B cell (primary cell): ENCODE results near the gene SHB.

Source experiments
- EZH2 ChIP-seq: IDR thresholded peaks from 2 replicates; pipeline ENCODE4 v1.6.1; 2012; ENCODE audit warnings: borderline replicate concordance, low read depth, mild to moderate bottlenecking, moderate library complexity, low read length; ENCODE audit not compliant: insufficient read depth, poor library complexity, severe bottlenecking
- TF ChIP-seq, protein P1 (sequence below): fragments of 200-600 bp; IDR thresholded peaks from one replicate; pipeline ENCODE4 v1.8.0; 2022; ENCODE audit warnings: antibody characterized with exemption, mild to moderate bottlenecking

DNA sequence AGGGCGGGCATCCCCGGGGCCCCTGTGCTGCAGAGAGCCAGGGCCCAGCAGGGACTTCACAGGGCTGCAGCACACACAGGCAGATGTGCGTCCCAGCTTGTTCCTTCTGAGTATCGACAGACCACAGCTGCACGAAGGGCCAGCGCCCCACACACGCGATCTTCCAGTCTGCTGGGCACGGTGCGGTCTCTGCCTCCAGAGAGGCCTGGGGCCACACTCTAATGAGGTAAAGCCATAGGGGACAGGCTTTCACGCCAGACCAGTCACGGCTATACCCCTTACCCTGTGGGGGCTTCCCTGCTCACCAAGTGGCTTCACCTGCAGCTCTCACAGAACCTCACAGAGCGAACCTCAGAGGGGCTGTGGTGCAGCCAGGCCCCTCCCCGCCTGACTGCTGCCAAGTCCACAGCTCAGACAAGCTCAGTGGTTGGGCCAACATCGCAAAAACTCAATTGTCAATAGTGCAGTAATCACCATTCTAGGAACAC, 82.2 kb downstream of the SHB start:
- TF ChIP-seq, protein P1, sequence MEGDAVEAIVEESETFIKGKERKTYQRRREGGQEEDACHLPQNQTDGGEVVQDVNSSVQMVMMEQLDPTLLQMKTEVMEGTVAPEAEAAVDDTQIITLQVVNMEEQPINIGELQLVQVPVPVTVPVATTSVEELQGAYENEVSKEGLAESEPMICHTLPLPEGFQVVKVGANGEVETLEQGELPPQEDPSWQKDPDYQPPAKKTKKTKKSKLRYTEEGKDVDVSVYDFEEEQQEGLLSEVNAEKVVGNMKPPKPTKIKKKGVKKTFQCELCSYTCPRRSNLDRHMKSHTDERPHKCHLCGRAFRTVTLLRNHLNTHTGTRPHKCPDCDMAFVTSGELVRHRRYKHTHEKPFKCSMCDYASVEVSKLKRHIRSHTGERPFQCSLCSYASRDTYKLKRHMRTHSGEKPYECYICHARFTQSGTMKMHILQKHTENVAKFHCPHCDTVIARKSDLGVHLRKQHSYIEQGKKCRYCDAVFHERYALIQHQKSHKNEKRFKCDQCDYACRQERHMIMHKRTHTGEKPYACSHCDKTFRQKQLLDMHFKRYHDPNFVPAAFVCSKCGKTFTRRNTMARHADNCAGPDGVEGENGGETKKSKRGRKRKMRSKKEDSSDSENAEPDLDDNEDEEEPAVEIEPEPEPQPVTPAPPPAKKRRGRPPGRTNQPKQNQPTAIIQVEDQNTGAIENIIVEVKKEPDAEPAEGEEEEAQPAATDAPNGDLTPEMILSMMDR, result no peak
- TF ChIP-seq EZH2, result no peak
